ENCODE results near the gene SLC9A3.

SLC9A3 gene

DNA sequence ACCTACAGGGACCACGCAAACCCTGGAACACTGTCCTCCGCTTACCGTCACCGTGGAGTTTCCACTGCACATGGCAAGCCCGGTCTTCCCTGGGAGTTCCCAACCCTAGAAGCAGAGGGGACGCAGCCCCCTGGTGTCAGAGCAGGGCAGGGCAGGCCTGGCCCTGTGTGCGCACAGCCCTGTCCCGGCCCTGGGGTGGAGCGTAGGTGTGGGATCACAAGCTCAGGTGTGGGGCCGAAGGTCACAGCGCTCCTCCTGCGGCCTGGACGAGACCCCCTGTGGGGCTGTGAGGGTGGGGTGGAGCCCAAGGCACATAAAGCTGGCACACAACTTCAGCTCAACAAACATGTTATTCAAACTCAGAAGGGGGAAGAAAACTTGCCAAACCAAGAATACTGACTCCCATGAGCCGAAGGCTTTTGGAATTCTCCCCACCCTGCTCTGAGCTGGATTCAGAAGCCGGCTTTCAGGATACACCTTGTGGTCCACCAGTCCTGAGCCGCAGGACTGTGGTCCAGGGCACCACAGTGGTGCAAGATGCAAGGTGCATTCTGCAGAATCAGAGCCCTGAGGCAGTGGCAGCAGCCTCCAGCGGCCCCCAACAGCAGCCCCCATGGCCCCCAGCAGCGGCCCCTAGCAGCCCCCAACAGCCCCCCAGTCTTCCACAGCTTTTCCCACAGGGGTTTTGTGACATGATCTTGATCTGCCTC is 93.1 kb downstream of the SLC9A3 start:
- H3K4me3 ChIP-seq (ENCODE audit: low read depth, low read length): no peak overlapping the region
- TF ChIP-seq, protein P1, sequence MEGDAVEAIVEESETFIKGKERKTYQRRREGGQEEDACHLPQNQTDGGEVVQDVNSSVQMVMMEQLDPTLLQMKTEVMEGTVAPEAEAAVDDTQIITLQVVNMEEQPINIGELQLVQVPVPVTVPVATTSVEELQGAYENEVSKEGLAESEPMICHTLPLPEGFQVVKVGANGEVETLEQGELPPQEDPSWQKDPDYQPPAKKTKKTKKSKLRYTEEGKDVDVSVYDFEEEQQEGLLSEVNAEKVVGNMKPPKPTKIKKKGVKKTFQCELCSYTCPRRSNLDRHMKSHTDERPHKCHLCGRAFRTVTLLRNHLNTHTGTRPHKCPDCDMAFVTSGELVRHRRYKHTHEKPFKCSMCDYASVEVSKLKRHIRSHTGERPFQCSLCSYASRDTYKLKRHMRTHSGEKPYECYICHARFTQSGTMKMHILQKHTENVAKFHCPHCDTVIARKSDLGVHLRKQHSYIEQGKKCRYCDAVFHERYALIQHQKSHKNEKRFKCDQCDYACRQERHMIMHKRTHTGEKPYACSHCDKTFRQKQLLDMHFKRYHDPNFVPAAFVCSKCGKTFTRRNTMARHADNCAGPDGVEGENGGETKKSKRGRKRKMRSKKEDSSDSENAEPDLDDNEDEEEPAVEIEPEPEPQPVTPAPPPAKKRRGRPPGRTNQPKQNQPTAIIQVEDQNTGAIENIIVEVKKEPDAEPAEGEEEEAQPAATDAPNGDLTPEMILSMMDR (IDR thresholded peaks at IDR 0.05; ENCODE audit: low read depth, low read length): peak; percentile 72

DNA sequence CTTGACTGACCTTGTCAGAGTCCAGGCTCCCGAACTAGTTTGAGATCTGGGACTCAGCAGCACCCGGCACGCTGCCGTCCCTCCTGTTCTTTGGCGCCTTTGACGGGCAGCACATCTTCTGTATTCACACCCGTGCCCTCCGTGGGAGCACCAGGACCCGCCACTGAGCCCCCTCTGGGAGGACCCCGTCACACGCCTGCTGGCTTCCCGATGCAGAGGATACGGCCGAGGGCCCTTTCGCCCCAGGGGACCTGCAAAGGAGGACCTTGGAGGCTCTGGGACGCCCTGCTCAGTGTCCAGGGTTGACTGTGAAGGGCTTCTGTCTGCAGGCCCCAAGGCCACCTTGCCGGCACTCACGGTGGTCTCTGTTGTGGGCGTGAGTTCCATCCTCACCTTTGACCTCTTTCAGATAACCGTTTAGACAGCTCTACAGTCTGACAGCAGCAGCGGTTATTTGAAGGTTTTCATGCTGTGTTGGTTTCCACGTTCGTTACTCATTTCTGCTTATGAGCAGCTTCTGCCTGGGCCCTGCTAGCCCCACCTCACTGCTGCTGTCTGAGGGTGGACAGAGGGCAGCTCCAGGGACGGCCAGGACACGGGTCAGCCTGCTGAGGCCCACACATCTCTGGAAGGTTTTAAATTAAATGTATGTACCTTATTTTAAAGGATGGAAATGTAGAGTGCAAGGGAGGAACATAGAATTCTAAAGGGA is 93.9 kb downstream of the SLC9A3 start:
- H3K4me3 ChIP-seq (ENCODE audit: low read depth, low read length): no peak overlapping the region
- TF ChIP-seq, protein P1 (IDR thresholded peaks at IDR 0.05; ENCODE audit: low read depth, low read length): no peak

- TF ChIP-seq, protein P1 (IDR thresholded peaks at IDR 0.05; ENCODE audit: low read depth, low read length): no peak
- no peak overlapping the region for H3K4me3 ChIP-seq (ENCODE audit: low read depth, low read length)
Observed at GRCh38 chr5:429453-430188, 94.6 kb downstream of the SLC9A3 start.

DNA sequence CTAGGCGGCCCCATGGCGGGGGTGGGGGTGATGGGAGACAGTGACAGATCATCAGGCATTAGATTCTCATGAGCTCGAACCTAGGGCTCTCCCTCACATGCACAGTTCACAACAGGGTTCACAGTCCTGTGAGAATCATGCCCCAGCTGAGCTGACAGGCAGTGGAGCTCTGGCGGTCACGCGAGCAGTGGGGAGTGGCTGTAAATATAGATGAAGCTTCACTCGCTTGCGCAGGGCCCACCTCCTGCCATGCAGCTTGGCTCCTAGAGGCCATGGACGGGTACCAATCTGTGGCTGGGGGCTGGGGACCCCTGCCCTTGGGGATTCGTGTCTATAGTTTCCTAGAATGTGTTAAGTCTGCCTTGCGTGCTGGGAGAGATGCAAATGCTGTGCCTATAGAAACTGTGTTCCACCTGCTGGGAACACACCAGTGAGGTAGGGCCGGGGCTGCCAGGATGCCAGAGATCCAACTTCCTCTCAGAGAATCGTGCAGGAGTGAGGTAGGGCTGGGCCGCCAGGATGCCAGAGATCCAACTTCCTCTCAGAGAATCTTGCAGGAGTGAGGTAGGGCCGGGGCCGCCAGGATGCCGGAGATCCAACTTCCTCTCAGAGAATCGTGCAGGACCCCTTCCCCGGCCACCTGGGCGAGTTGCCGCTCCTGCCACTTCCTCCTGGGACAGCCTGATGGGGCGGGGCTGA is 95.3 kb downstream of the SLC9A3 start:
- no peak overlapping the region for H3K4me3 ChIP-seq (ENCODE audit: low read depth, low read length)
- TF ChIP-seq, protein P1 (IDR thresholded peaks at IDR 0.05; ENCODE audit: low read depth, low read length): no peak

DNA sequence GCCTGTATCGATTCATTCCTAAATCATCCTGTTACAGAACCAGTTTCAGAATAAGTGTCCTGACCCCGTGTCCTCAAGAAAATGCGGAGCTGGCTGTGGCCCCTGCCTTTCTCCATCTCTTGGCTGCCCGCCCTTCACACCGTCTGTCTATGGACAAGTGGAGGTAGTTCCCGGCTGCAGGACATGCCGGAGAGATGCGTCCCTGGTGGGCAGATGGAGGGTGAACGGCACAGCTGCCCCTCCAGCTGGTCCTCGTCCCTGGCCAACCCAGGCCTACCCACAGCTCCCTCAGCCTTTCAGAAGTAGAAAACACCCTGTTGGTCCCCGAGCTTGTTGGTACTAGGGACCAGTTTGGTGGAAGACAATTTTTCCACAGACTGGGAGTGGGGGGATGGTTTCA is 96.0 kb downstream of the SLC9A3 start:
- H3K4me3 ChIP-seq (ENCODE audit: low read depth, low read length): no peak overlapping the region
- TF ChIP-seq, protein P1 (IDR thresholded peaks at IDR 0.05; ENCODE audit: low read depth, low read length): no peak

DNA sequence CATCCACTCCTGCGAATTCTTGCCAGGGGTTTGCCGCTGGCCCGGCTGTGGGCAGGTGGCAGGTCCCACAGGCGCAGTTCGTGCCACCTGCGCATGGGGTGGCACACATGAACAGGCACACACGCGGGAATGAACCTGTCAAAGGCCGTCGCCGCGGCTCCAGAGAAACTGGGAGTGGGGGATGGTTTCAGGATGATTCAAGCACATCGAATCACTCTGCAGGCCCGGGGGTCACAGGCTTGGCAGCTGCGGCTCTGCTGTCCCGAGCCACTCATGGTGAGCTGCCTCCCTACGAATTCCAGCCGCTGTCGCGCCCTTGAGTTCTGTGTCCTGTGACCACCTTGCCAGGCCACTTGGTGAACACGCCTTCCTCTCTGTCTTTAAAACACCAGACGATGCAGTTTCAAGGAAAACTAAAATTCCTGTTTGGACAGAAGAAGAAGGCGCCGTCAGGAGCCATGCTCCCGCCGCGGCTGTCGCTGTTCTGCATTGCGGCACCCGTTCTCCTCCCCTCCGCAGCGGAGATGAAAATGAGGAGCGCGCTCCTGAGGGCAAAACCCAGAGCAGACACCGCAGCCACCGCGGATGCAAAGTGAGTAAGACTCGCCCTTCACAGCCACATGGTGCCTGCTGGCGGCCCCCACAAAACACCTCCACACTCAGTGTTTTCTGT is 96.7 kb downstream of the SLC9A3 start:
- TF ChIP-seq, protein P1 (IDR thresholded peaks at IDR 0.05; ENCODE audit: low read depth, low read length): no peak
- H3K4me3 ChIP-seq (ENCODE audit: low read depth, low read length): no peak overlapping the region

All from WI38 (cell line).